ENCODE measurements around the gene CSNK1D.

CSNK1D gene

DNA sequence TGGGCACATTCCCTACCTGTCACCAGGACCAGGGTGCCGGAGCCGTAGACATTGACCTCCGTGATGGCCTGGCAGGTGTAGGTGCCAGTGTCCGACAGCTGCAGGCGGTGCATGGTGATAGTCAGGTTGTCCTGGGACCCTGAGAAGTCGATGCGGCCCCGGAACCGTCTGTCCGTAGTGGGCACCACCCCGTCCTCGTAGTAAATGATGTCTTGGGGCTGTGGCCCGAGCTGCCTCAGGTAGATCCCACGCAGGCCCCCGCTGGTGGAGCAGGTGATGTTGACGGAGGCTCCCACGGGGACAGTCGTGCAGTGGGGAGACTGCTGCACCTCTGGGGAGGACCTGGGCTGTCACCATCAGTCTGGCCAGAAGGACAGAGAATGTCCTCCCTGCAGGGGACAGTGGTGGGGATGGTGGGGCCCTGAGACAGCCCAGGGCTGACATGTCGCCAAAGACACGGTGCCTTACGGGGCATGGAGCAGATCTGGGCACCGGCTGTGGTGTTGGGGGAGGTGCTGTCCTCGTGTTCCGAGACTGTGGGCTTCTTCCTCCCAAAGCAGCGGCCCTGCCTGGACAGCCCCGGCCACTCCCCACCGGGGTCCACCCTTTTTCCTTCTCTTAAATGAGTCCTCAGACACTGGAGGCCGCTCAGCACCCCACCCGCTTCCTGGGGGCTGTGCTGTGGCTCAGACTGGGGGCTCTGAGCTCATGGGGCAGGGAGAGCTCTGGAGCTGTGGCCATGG is 43.3 kb upstream of the CSNK1D start:
- Histone ChIP-seq H3K27me3 (ENCODE audit: control insufficient read depth, insufficient read depth, low read length) (peaks cover 14% of the 10 kb centered on the region), H3K4me2 (ENCODE audit: low read length) (no peak overlapping the region), H3K36me3 (ENCODE audit: insufficient read depth, low read length) (no peaks in the 10 kb centered on the region), H3K9me3 (replicated peaks; ENCODE audit: low read length) (no peaks in the 10 kb centered on the region), H3K9ac (ENCODE audit: low read depth, low read length) (no peak overlapping the region), H3K4me3 (ENCODE audit: low read length) (no peak overlapping the region), H3K4me1 (ENCODE audit: control insufficient read depth, insufficient read depth, low read length) (no peaks in the 10 kb centered on the region)

DNA sequence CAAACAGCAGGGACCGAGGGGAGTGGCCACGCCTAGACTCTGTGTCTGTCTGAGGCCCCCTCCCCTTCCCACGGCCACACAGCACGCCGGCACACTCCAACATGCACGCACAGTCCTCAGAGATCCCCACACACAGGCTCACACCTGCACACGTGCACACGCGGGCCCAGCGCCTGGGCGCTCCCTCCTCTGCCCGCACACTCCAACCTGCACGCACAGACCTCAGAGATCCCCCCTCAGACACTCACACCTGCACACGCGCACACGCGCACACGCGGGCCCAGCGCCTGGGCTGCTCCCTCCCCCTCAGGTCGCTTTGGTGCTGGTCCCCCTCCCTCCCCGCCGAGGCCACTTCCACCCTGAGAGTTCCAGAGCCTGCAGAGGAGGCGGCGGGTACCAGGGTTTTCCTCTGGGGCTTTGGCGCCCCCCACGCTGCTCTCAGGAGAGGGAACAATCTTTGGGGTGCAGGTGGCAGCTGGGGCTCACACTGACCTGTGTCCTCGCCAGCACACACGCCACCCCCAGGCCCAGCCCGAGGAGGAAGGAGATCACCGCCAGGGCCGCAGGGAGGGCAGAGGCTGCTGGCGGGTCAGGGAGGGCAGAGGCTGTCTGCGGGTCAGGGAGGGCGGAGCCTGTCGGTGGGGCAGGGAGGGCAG is 42.3 kb upstream of the CSNK1D start:
- H3K4me1 ChIP-seq (ENCODE audit: control insufficient read depth, insufficient read depth, low read length) = no peaks in the 10 kb centered on the region
- H3K9ac ChIP-seq (ENCODE audit: low read depth, low read length) = no peak overlapping the region
- H3K9me3 ChIP-seq (replicated peaks; ENCODE audit: low read length) = no peaks in the 10 kb centered on the region
- peaks cover 14% of the 10 kb centered on the region for H3K27me3 ChIP-seq (ENCODE audit: control insufficient read depth, insufficient read depth, low read length)
- H3K4me2 ChIP-seq (ENCODE audit: low read length) = no peak overlapping the region
- H3K36me3 ChIP-seq (ENCODE audit: insufficient read depth, low read length) = no peaks in the 10 kb centered on the region
- H3K4me3 ChIP-seq (ENCODE audit: low read length) = no peak overlapping the region

GRCh38 chr17:82314727-82315605 is 41.5 kb upstream of the CSNK1D start:
- Histone ChIP-seq H3K4me3 (ENCODE audit: low read length) (no peak overlapping the region), H3K36me3 (ENCODE audit: insufficient read depth, low read length) (no peaks in the 10 kb centered on the region), H3K4me1 (ENCODE audit: control insufficient read depth, insufficient read depth, low read length) (no peaks in the 10 kb centered on the region), H3K4me2 (ENCODE audit: low read length) (no peak overlapping the region), H3K27me3 (ENCODE audit: control insufficient read depth, insufficient read depth, low read length) (peaks cover 21% of the 10 kb centered on the region), H3K9ac (ENCODE audit: low read depth, low read length) (no peak overlapping the region), H3K9me3 (replicated peaks; ENCODE audit: low read length) (no peaks in the 10 kb centered on the region)

DNA sequence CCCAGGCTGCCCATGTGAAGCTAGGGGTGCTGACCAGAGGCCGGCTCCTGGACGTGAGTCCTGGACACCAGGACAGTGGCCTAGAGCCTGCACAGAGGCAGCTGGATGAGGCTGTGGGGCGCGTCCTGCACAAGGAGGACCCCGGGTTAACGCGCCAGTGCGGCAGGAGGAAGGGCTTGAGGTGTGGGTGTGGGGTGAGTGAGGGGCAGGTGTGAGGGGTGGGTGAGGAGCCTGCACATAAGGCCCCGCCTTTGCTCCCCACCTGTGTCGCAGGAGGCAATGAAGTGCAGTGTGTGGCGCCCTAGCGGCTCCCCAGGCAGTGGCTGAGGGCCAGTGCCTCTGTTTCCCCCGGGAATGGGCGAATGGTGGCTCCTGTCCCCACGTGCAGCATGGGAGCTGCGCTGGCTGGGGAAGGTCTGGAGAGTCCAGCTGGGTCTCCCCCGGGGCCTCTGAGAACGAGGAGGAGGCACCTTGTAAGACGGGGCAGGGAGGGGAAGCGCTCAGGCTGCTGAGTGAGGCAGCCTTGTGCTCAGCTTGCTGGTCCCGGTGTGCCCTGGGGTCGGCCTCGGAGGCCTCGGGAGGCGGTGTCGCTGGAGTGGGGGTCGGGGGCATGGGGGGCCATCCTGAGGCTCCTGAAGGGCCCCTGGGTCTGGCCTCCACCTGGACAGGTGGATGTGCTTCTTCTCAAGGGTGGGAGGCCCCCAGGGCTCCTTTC is 40.7 kb upstream of the CSNK1D start:
- H3K27me3 ChIP-seq (ENCODE audit: control insufficient read depth, insufficient read depth, low read length) = peaks cover 26% of the 10 kb centered on the region
- H3K4me3 ChIP-seq (ENCODE audit: low read length) = no peak overlapping the region
- H3K4me2 ChIP-seq (ENCODE audit: low read length) = no peak overlapping the region
- no peak overlapping the region for H3K9ac ChIP-seq (ENCODE audit: low read depth, low read length)
- H3K4me1 ChIP-seq (ENCODE audit: control insufficient read depth, insufficient read depth, low read length) = no peaks in the 10 kb centered on the region
- no peaks in the 10 kb centered on the region for H3K9me3 ChIP-seq (replicated peaks; ENCODE audit: low read length)
- H3K36me3 ChIP-seq (ENCODE audit: insufficient read depth, low read length) = no peaks in the 10 kb centered on the region

DNA sequence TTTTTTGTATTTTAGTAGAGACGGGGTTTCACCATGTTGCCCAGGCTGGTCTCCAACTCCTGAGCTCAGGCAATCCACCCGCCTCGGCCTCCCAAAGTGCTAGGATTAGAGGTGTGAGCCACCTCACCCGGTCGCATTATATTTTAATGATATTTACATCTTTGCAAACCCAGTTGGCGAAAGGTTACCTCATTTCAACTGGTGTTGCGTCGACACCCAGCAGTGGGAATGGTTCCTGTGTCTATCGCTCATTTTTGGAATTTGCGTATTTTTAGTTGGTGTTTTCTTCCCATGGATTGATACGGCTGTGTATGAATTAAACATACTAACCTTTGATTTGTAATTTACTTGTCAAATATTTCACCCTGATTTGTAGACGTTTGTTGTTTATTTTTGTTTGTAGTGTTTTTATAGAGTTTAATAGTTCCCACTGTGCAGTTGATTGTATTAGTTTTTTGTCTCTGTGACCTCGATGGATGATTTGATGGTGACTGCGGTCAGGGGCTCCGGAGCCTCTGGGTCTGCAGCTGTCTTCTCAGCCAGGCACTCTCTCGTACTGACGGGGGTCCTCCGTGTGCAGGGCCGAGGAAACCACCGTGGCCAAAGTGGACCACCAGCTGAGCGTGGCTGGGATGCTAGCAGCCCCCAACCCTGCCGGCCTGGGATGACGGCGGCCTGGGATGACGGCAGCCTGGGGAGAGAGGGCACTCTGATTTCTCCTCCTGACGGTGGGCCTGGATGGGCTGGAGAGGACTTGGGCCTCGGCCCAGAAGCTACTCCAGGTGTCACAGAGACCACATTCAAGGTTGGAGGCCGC is 39.9 kb upstream of the CSNK1D start:
- Histone ChIP-seq H3K4me2 (ENCODE audit: low read length) (no peak overlapping the region), H3K27me3 (ENCODE audit: control insufficient read depth, insufficient read depth, low read length) (peaks cover 34% of the 10 kb centered on the region), H3K4me3 (ENCODE audit: low read length) (no peak overlapping the region), H3K4me1 (ENCODE audit: control insufficient read depth, insufficient read depth, low read length) (no peaks in the 10 kb centered on the region), H3K9me3 (replicated peaks; ENCODE audit: low read length) (no peaks in the 10 kb centered on the region), H3K9ac (ENCODE audit: low read depth, low read length) (no peak overlapping the region), H3K36me3 (ENCODE audit: insufficient read depth, low read length) (no peaks in the 10 kb centered on the region)

DNA sequence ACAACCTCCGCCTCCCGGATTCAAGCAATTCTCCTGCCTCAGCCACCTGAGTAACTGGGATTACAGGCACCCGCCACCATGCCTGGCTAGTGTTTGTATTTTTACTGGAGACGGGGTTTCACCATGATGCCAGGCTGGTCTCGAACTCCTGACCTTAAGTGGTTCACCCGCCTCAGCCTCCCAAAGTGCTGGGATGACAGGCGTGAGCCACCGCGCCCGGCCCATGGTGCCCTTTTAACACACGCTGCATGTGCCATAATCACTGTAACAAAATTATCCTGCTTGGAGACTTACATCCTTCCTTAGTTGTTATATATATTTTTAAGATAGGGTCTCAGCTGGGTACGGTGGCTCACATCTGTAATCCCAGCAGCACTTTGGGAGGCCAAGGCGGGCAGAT is 38.5 kb upstream of the CSNK1D start:
- H3K4me3 ChIP-seq (ENCODE audit: low read length) = no peak overlapping the region
- peaks cover 34% of the 10 kb centered on the region for H3K27me3 ChIP-seq (ENCODE audit: control insufficient read depth, insufficient read depth, low read length)
- H3K36me3 ChIP-seq (ENCODE audit: insufficient read depth, low read length) = no peaks in the 10 kb centered on the region
- H3K4me2 ChIP-seq (ENCODE audit: low read length) = no peak overlapping the region
- H3K9me3 ChIP-seq (replicated peaks; ENCODE audit: low read length) = no peaks in the 10 kb centered on the region
- no peaks in the 10 kb centered on the region for H3K4me1 ChIP-seq (ENCODE audit: control insufficient read depth, insufficient read depth, low read length)
- no peak overlapping the region for H3K9ac ChIP-seq (ENCODE audit: low read depth, low read length)

DNA sequence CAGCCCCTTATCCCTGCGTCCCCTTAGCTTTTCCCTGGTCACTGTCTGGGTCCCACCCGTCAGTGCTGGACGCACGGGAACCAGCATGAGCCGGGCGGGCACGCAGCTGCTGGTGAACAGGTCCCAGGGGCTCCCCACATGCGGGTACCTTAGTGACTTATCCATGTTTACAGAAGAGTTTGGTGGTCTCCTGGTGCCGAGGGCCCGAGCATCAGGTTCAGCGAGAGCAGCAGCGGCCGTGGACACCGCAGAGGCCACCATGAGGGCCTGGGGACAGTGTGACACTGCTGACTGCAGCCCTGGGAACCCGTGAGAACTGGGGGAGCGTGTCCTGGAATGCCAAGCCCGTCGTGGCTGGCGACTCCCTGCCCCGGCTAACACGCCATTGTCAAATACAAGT is 37.4 kb upstream of the CSNK1D start:
- Histone ChIP-seq H3K4me3 (ENCODE audit: low read length) (no peak overlapping the region), H3K4me1 (ENCODE audit: control insufficient read depth, insufficient read depth, low read length) (no peaks in the 10 kb centered on the region), H3K36me3 (ENCODE audit: insufficient read depth, low read length) (no peaks in the 10 kb centered on the region), H3K27me3 (ENCODE audit: control insufficient read depth, insufficient read depth, low read length) (peaks cover 26% of the 10 kb centered on the region), H3K4me2 (ENCODE audit: low read length) (no peak overlapping the region), H3K9ac (ENCODE audit: low read depth, low read length) (no peak overlapping the region), H3K9me3 (replicated peaks; ENCODE audit: low read length) (no peaks in the 10 kb centered on the region)

DNA sequence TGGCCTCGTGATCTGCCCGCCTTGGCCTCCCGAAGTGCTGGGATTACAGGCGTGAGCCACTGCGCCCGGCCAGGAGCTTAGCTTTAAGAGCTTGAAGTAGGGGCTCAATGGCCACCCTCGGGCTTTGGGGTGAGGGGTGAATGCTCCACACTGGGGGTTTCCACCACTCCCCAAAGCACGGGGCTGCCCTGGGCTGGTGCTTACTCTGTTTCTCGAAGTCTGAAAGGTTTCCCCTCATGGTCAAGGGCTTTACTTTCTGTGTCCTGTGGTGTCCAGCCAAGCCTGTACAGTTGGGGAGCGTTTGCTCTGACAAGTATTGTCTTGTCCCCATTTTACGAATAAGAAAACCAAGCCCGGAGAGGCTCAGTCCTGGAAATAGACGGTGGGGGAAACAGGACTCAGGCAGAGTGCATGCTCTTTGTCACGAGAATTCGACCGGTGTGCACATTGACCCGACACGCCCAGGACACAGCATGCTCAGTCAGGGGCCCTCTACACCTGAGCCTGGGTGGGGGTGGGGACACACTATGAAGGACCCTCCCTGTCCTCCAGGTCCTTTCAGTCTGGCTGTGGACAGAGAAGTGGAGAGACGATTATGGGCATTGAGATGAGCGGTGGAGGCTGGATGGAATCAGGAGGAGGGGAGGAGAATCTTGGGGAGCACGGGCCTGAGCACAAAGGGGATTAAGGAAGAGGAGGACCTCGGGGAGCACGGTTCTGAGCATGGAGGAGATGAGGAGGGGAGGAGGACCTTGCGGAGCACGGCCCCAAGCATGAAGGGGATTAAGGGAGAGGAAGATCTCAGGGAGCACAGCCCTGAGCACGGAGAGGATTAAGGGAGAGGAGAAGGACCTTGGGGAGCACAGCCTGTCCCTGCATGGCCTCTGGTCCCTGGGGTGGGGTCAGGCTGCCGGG is 36.4 kb upstream of the CSNK1D start:
- H3K4me1 ChIP-seq (ENCODE audit: control insufficient read depth, insufficient read depth, low read length) = no peaks in the 10 kb centered on the region
- no peak overlapping the region for H3K4me3 ChIP-seq (ENCODE audit: low read length)
- no peak overlapping the region for H3K4me2 ChIP-seq (ENCODE audit: low read length)
- no peak overlapping the region for H3K9ac ChIP-seq (ENCODE audit: low read depth, low read length)
- peaks cover 19% of the 10 kb centered on the region for H3K27me3 ChIP-seq (ENCODE audit: control insufficient read depth, insufficient read depth, low read length)
- no peaks in the 10 kb centered on the region for H3K36me3 ChIP-seq (ENCODE audit: insufficient read depth, low read length)
- H3K9me3 ChIP-seq (replicated peaks; ENCODE audit: low read length) = no peaks in the 10 kb centered on the region

- Histone ChIP-seq H3K4me1 (ENCODE audit: control insufficient read depth, insufficient read depth, low read length) (peaks cover 4% of the 10 kb centered on the region), H3K27me3 (ENCODE audit: control insufficient read depth, insufficient read depth, low read length) (peaks cover 19% of the 10 kb centered on the region), H3K9ac (ENCODE audit: low read depth, low read length) (no peak overlapping the region), H3K4me3 (ENCODE audit: low read length) (no peak overlapping the region), H3K36me3 (ENCODE audit: insufficient read depth, low read length) (no peaks in the 10 kb centered on the region), H3K4me2 (ENCODE audit: low read length) (no peak overlapping the region), H3K9me3 (replicated peaks; ENCODE audit: low read length) (no peaks in the 10 kb centered on the region)
Measured at GRCh38 chr17:82305727-82306300, 32.3 kb upstream of the CSNK1D start.
